ENCODE results near the gene TMEM25. TPM values are rescaled to one million over a fixed set of nuclear protein-coding genes. Genes with fewer than 3 reads are reported as not detected.

The TMEM25 gene
- 31.1 and 40.8 TPM in 2 replicates for total RNA-seq

DNA sequence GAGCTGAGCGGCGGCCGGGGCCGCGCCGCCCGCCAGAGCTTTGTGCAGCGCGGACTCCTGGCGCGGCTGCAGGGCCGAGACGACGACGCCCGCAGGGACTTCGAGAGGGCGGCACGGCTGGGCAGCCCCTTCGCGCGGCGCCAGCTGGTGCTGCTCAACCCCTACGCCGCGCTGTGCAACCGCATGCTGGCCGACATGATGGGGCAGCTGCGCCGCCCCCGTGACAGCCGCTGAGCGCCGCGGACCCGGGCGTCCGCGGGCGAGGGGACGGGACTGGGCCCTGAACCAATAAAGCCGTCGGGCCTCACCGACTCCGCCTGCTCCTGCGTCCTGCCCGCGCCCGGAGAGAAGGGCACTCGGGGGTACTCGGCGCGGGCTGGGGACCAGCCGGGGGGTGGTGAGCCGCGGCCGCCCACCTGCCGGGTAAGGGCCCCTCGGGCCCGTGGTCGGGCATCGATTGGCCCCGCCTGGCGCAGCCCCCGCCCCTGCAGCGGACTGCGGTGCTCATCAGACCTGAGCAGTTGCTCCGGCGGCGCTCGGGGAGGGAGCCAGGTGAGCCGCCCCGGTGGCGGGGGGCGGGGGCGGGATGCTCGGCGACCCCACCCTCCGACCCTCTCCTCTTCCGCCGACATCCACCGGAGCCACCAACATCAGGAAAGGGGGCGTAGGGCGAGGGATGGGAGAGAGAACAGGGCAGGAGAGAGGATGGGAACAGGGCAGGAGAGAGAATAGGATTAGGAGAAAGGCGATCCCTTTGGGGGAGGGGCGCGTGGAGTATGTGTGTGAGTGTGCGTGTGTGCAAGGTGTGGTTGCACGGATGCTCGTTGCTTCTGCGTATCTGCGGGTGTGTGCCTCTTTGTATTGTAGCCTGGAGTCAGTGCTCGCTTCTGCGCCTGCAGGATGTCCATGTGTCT lies at the start of gene TMEM25:
Gene TMEM25 (plus strand): TSS at position 510 of the 914 bp plus-strand sequence. CDS start 610 bp downstream, outside the sequence.

GRCh38 chr11:118527109-118527508 lies 3.9 kb upstream of the TMEM25 start, which contains the start of gene TTC36:
Gene TTC36 (plus strand): TSS chr11:118527474. CDS start chr11:118527495, 21 bp downstream.

GRCh38 chr11:118572061-118572980 lies 41.3 kb downstream of the TMEM25 start, which contains the start of gene ARCN1:
Gene ARCN1 (plus strand): TSS chr11:118572409. CDS start chr11:118572548, 139 bp downstream.

Other genes starting within 250 kb of the TMEM25 start
- not detected in 2 replicates for gene CD3E, start 226.5 kb upstream of the TMEM25 start, total RNA-seq
- not detected in 2 replicates for gene CD3D, start 188.5 kb upstream of the TMEM25 start, total RNA-seq
- not detected in 2 replicates for gene CD3G, start 186.8 kb upstream of the TMEM25 start, total RNA-seq
- 28.2 and 33.0 TPM in 2 replicates for gene UBE4A, start 171.6 kb upstream of the TMEM25 start, total RNA-seq
- 37.1 and 55.1 TPM in 2 replicates for gene ATP5MG, start 129.6 kb upstream of the TMEM25 start, total RNA-seq
- gene KMT2A, start 94.7 kb upstream of the TMEM25 start, total RNA-seq, result 27.7 and 59.3 TPM in 2 replicates
- gene TTC36, start 3.7 kb upstream of the TMEM25 start, total RNA-seq, result 0.38 and 0.49 TPM in 2 replicates
- gene IFT46, start 34.7 kb downstream of the TMEM25 start, total RNA-seq, result 16.0 and 17.1 TPM in 2 replicates
- 82.3 and 105 TPM in 2 replicates for gene ARCN1, start 41.2 kb downstream of the TMEM25 start, total RNA-seq
- gene PHLDB1, start 76.4 kb downstream of the TMEM25 start, total RNA-seq, result 103 and 170 TPM in 2 replicates
- not detected in 2 replicates for gene TREH, start 148.5 kb downstream of the TMEM25 start, total RNA-seq